A549 (cell line): ENCODE results near the gene RRAS2.

ENCODE experiments used
- CEBPB ChIP-seq, 2 experiments: fragments of >200 bp in 1 of 2; sonication (Bioruptor Twin) in 1 of 2; formaldehyde crosslinking in 1 of 2; IDR thresholded peaks; 2 replicates each; pipeline ENCODE4 v1.6.1; 2012 to 2016
- CTCF ChIP-seq: fragments of >200 bp; sonication (Bioruptor Twin); formaldehyde crosslinking; IDR thresholded peaks from 3 replicates; pipeline ENCODE4 v1.5.1; 2016
- EHMT2 ChIP-seq: fragments of 200-600 bp; sonication (generic); IDR thresholded peaks from 2 replicates; pipeline ENCODE4 v1.6.1; 2016; ENCODE audit warnings: antibody characterized with exemption, low read depth, mild to moderate bottlenecking, moderate library complexity
- FOSL2 ChIP-seq, 2 experiments: fragments of 450-650 bp in 1 of 2; fragments of >200 bp in 1 of 2; sonication (Bioruptor Twin) in 1 of 2; formaldehyde crosslinking; IDR thresholded peaks; 2 replicates each; pipeline versions ENCODE4 v1.5.0 to v1.6.1; 2016 to 2020; ENCODE audit warnings: mild to moderate bottlenecking in 1 of 2, moderate library complexity in 1 of 2
- NPAS2 ChIP-seq: fragments of 250-450 bp; sonication (Bioruptor Pico); IDR thresholded peaks from 2 replicates; pipeline ENCODE4 v1.8.0; 2022; ENCODE audit warnings: mild to moderate bottlenecking, moderate library complexity, borderline replicate concordance
- POLR2A ChIP-seq: IDR thresholded peaks from 2 replicates; pipeline ENCODE4 v1.6.1; 2012; ENCODE audit warnings: mild to moderate bottlenecking, low read length
- REST ChIP-seq: fragments of 200-600 bp; sonication (generic); IDR thresholded peaks from 2 replicates; pipeline ENCODE4 v1.6.1; 2016; ENCODE audit warnings: antibody characterized with exemption, mild to moderate bottlenecking, moderate library complexity
- RNF2 ChIP-seq: fragments of 200-600 bp; sonication (generic); IDR thresholded peaks from 2 replicates; pipeline ENCODE4 v1.6.1; 2016; ENCODE audit warnings: low read depth, mild to moderate bottlenecking, antibody characterized with exemption, moderate library complexity, borderline replicate concordance
- SREBF2 ChIP-seq: fragments of 450-650 bp; IDR thresholded peaks from 2 replicates; pipeline ENCODE4 v1.6.1; 2014; ENCODE audit warnings: mild to moderate bottlenecking, moderate library complexity
- USF2 ChIP-seq: fragments of 450-650 bp; IDR thresholded peaks from 2 replicates; pipeline ENCODE4 v1.6.1; 2014; ENCODE audit warnings: antibody characterized with exemption

GRCh38 chr11:14329702-14330101 is 29.3 kb downstream of the RRAS2 start:
- TF ChIP-seq CTCF: no peak
- TF ChIP-seq NPAS2 (CRISPR knock-in tag): no peak
- no peak for TF ChIP-seq USF2
- no peak for TF ChIP-seq REST
- TF ChIP-seq POLR2A: no peak
- TF ChIP-seq CEBPB (IDR thresholded peaks at IDR 0.05): no peak
- TF ChIP-seq RNF2: no peak
- TF ChIP-seq FOSL2 (IDR thresholded peaks at IDR 0.05): no peak
- TF ChIP-seq FOSL2 (CRISPR knock-in tag; IDR thresholded peaks at IDR 0.05): no peak
- TF ChIP-seq EHMT2: no peak
- no peak for TF ChIP-seq SREBF2
